OCI-LY7 (cell line): ENCODE results near the gene DLX2.

Experiments used
- CTCF ChIP-seq: fragments of 200-600 bp; sonication (generic); conservative IDR thresholded peaks from 2 replicates; pipeline ENCODE4 v1.5.1; 2014; ENCODE audit warnings: mild to moderate bottlenecking, antibody characterized with exemption, low read length, moderate library complexity, mixed read lengths
- EZH2phosphoT487 ChIP-seq: fragments of 200-600 bp; sonication (generic); IDR thresholded peaks from 2 replicates; pipeline ENCODE4 v1.6.1; 2018; ENCODE audit warnings: low read depth, borderline replicate concordance, mild to moderate bottlenecking, mixed run types, antibody characterized with exemption, low read length, moderate library complexity, mixed read lengths

- no peak for TF ChIP-seq CTCF
- no peak for TF ChIP-seq EZH2phosphoT487
These were observed 29.2 kb upstream of the DLX2 start for GRCh38 chr2:172131713-172132555.
